Sigmoid colon (tissue), 4 donors: ENCODE data around the gene FOSL1.

Experiments used
- EP300 ChIP-seq, 4 donors: sonication (generic); formaldehyde crosslinking; IDR thresholded peaks; one replicate each; pipeline ENCODE4 v1.6.1; 2017; ENCODE audit warnings: antibody characterized with exemption in 4 of 4
- POLR2A ChIP-seq, 2 donors: fragments of 450-650 bp; IDR thresholded peaks; one replicate each; pipeline ENCODE4 v1.6.1; 2016; ENCODE audit warnings: antibody characterized with exemption in 2 of 2, mild to moderate bottlenecking in 2 of 2, moderate library complexity in 2 of 2
- POLR2AphosphoS5 ChIP-seq, 4 donors: sonication (generic); formaldehyde crosslinking; IDR thresholded peaks; one replicate each; pipeline ENCODE4 v1.6.1; 2017; ENCODE audit warnings: antibody characterized with exemption in 4 of 4
- TF ChIP-seq, protein P1 (sequence below), 4 experiments: fragments of 450-650 bp in 3 of 4; fragments of 200-600 bp in 1 of 4; IDR thresholded peaks; one replicate each; pipeline ENCODE4 v1.5.1; 2016 to 2019; ENCODE audit warnings: antibody characterized with exemption in 4 of 4, mild to moderate bottlenecking in 3 of 4, moderate library complexity in 2 of 4

DNA sequence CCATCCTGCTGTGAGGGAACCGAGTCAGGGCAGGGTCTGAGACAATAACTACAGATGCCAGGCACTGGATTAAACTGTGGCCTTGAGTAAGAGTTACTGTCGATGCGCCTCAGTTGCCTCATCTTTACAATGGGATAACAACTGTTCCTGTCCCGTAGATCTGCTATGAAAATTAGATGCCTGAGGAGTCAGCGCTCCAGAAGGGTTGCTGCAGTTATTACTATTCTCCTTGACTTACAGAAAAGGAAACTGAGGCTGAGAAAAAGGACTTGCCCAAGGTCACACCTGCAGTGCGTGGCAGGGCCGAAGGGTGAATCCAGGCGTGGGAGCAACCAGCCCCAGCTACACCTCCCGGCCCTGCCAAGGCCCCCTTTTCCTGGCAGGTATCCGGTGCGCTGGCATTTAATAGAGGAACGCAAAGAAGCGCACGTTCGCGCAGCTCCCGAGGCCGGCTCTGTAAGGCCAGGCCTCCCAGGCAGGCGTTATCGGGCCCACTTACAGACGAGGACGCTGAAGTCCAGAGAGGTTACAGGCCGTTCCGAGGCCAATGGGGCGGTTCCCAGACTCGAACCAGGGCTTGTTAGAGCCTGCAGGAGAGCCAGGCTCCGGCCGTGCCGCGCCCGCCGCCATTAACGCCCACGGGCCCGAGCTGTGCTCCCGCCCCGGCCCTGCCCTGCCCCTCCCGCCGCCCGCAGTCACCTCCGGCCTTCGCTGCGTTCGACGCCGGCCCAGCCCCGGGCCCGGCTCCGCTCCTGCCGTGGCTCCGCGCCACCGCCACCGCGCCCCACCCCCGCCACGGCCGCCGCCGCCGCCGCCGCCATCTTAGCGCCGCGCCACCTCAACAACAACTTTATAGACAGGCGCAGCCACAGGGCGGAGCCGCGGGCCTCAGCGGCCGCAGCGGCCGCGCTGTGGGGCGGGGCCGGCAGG is 18.3 kb upstream of the FOSL1 start, which contains the start of gene C11orf68:
- TF ChIP-seq, protein P1, sequence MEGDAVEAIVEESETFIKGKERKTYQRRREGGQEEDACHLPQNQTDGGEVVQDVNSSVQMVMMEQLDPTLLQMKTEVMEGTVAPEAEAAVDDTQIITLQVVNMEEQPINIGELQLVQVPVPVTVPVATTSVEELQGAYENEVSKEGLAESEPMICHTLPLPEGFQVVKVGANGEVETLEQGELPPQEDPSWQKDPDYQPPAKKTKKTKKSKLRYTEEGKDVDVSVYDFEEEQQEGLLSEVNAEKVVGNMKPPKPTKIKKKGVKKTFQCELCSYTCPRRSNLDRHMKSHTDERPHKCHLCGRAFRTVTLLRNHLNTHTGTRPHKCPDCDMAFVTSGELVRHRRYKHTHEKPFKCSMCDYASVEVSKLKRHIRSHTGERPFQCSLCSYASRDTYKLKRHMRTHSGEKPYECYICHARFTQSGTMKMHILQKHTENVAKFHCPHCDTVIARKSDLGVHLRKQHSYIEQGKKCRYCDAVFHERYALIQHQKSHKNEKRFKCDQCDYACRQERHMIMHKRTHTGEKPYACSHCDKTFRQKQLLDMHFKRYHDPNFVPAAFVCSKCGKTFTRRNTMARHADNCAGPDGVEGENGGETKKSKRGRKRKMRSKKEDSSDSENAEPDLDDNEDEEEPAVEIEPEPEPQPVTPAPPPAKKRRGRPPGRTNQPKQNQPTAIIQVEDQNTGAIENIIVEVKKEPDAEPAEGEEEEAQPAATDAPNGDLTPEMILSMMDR (IDR thresholded peaks at IDR 0.05): no peak
- TF ChIP-seq POLR2AphosphoS5 (IDR thresholded peaks at IDR 0.05) (peak; percentile 61 to 76 (median 64)), EP300 (IDR thresholded peaks at IDR 0.05) (no peak), POLR2A (IDR thresholded peaks at IDR 0.05) (no peak)
